Coronary artery (tissue), 2 donors: ENCODE results near the gene RGSL1.

Source experiments
- DNase-seq: peaks from one replicate; pipeline ENCODE4 v3.0.0-alpha.2; 2017; ENCODE audit warnings: low spot score
- H3K27ac ChIP-seq, 2 donors: fragments of 200-600 bp; sonication (generic); one replicate each; pipeline ENCODE4 v1.5.1; 2016 to 2019
- H3K4me3 ChIP-seq: fragments of 200-600 bp; sonication (generic); 2 replicates; pipeline ENCODE4 v1.5.1; 2016; ENCODE audit warnings: mild to moderate bottlenecking, moderate library complexity
- CTCF ChIP-seq: fragments of 200-600 bp; sonication (generic); IDR thresholded peaks from one replicate; pipeline ENCODE4 v1.5.1; 2019; ENCODE audit warnings: antibody characterized with exemption

RGSL1 gene

GRCh38 chr1:182473556-182473955 is 23.6 kb downstream of the RGSL1 start:
- no peak for DNase-seq
- Histone ChIP-seq H3K27ac (no peak overlapping the region), H3K4me3 (no peak overlapping the region)
- TF ChIP-seq CTCF: no peak

- Histone ChIP-seq H3K27ac (no peak overlapping the region), H3K4me3 (no peak overlapping the region)
- no peak for DNase-seq
- no peak for TF ChIP-seq CTCF
Measured at GRCh38 chr1:182476625-182477024, 26.7 kb downstream of the RGSL1 start.

GRCh38 chr1:182478238-182478637 is 28.3 kb downstream of the RGSL1 start:
- TF ChIP-seq CTCF: no peak
- H3K4me3 ChIP-seq: no peak overlapping the region
- H3K27ac ChIP-seq: no peak overlapping the region
- DNase-seq: no peak

GRCh38 chr1:182484067-182484466 is 34.1 kb downstream of the RGSL1 start:
- TF ChIP-seq CTCF: no peak
- H3K4me3 ChIP-seq: no peak overlapping the region
- no peak overlapping the region for H3K27ac ChIP-seq
- DNase-seq: no peak

- Histone ChIP-seq H3K27ac (no peak overlapping the region), H3K4me3 (no peak overlapping the region)
- TF ChIP-seq CTCF: no peak
- DNase-seq: no peak
Measured at GRCh38 chr1:182484531-182485257, 34.7 kb downstream of the RGSL1 start.

GRCh38 chr1:182485861-182486260 is 35.9 kb downstream of the RGSL1 start:
- TF ChIP-seq CTCF: no peak
- Histone ChIP-seq H3K27ac (no peak overlapping the region), H3K4me3 (no peak overlapping the region)
- no peak for DNase-seq

GRCh38 chr1:182488803-182489202 is 38.9 kb downstream of the RGSL1 start:
- Histone ChIP-seq H3K27ac (no peak overlapping the region), H3K4me3 (no peak overlapping the region)
- TF ChIP-seq CTCF: no peak
- DNase-seq: no peak
